ENCODE data around the gene STX1A. TPM values are rescaled to one million over a fixed set of nuclear protein-coding genes. Genes with fewer than 3 reads are reported as not detected.

The STX1A gene
- total RNA-seq, 1 experiment from 2014 or later: 20.4 TPM

GRCh38 chr7:73669858-73670385 lies 49.5 kb downstream of the STX1A start (continued):
- no peak for TF ChIP-seq NR1H2 (CRISPR knock-in tag; IDR thresholded peaks at IDR 0.05)

GRCh38 chr7:73669288-73669701 lies 50.2 kb downstream of the STX1A start:
- Mint-ChIP-seq H3K4me3 (peak overlapping the region; percentile 75), H3K27ac (no peak overlapping the region), H3K27me3 (ENCODE audit: low read depth) (peaks cover 19% of the 10 kb centered on the region), H3K36me3 (no peaks in the 10 kb centered on the region), H3K4me1 (peaks cover 38% of the 10 kb centered on the region), H3K9me3 (no peaks in the 10 kb centered on the region)
- ChIA-PET POLR2A (interaction anchor here (0.6 to 1.0 kb wide), 2 partner anchors 45 to 48 kb away, joined by 3 to 5 read pairs; partner anchors contain the start of gene MLXIPL), CTCF (interaction anchor here (0.6 to 6.1 kb wide), 13 partner anchors 23 to 172 kb away, joined by 3 to 93 read pairs (median 6); partner anchors contain the start of gene MLXIPL)
- DNase-seq (ENCODE audit: low spot score) (no peak), ATAC-seq (no peak)
- TF ChIP-seq ZNF219 (CRISPR knock-in tag; IDR thresholded peaks at IDR 0.05; ENCODE audit: borderline replicate concordance): no peak
- TF ChIP-seq ZNF121 (CRISPR knock-in tag; IDR thresholded peaks at IDR 0.05): peak; percentile 81

GRCh38 chr7:73668886-73669230 lies 50.6 kb downstream of the STX1A start:
- Mint-ChIP-seq H3K9me3 (no peaks in the 10 kb centered on the region), H3K27me3 (ENCODE audit: low read depth) (peaks cover 23% of the 10 kb centered on the region), H3K27ac (no peak overlapping the region), H3K36me3 (no peaks in the 10 kb centered on the region), H3K4me1 (peaks cover 41% of the 10 kb centered on the region), H3K4me3 (peak overlapping the region; percentile 75)
- no peak for ATAC-seq
- DNase-seq (ENCODE audit: low spot score): no peak
- TF ChIP-seq ZSCAN18 (CRISPR knock-in tag; IDR thresholded peaks at IDR 0.05): no peak
- TF ChIP-seq NFYB (CRISPR knock-in tag; conservative IDR thresholded peaks at IDR 0.05; ENCODE audit: low read depth): no peak
- POLR2A ChIA-PET: interaction anchor here (1.0 kb wide), 1 partner anchor 44 kb away, joined by 3 read pairs; the partner anchor contains the start of gene MLXIPL
- CTCF ChIA-PET: interaction anchor here (0.6 to 6.1 kb wide), 14 partner anchors 22 to 172 kb away, joined by 3 to 93 read pairs (median 6); partner anchors contain the start of gene MLXIPL

GRCh38 chr7:73668103-73668885 lies 51.2 kb downstream of the STX1A start:
- ATAC-seq (no peak), DNase-seq (ENCODE audit: low spot score) (no peak)
- POLR2A ChIA-PET: interaction anchor here (0.5 kb wide), 1 partner anchor 71 kb away, joined by 3 read pairs; no protein-coding TSS in a partner anchor
- H3K27ac Mint-ChIP-seq: no peak overlapping the region
- peaks cover 41% of the 10 kb centered on the region for H3K4me1 Mint-ChIP-seq
- H3K27me3 Mint-ChIP-seq (ENCODE audit: low read depth): peaks cover 27% of the 10 kb centered on the region
- H3K4me3 Mint-ChIP-seq: peak overlapping the region; percentile 75
- H3K36me3 Mint-ChIP-seq: no peaks in the 10 kb centered on the region
- CTCF ChIA-PET: interaction anchor here (0.6 to 6.1 kb wide), 25 partner anchors 8 to 173 kb away, joined by 3 to 93 read pairs (median 5); partner anchors contain the start of genes MLXIPL and TBL2
- H3K9me3 Mint-ChIP-seq: peaks cover under 1% of the 10 kb centered on the region
- TF ChIP-seq MLX (CRISPR knock-in tag; IDR thresholded peaks at IDR 0.05): no peak
- no peak for TF ChIP-seq E2F5 (CRISPR knock-in tag; IDR thresholded peaks at IDR 0.05)
- no peak for TF ChIP-seq ZNF532 (CRISPR knock-in tag; IDR thresholded peaks at IDR 0.05; ENCODE audit: borderline replicate concordance)
- TF ChIP-seq CREB1 (CRISPR knock-in tag; IDR thresholded peaks at IDR 0.05): no peak
- TF ChIP-seq ZNF138 (CRISPR knock-in tag; conservative IDR thresholded peaks at IDR 0.05): no peak
- TF ChIP-seq TEAD4 (CRISPR knock-in tag; IDR thresholded peaks at IDR 0.05): no peak
- no peak for TF ChIP-seq SOX15 (CRISPR knock-in tag; IDR thresholded peaks at IDR 0.05)
- no peak for TF ChIP-seq ZNF232 (CRISPR knock-in tag; IDR thresholded peaks at IDR 0.05)
- TF ChIP-seq ZNF121 (CRISPR knock-in tag; IDR thresholded peaks at IDR 0.05): no peak
- TF ChIP-seq JAZF1 (CRISPR knock-in tag; IDR thresholded peaks at IDR 0.05): no peak
- no peak for TF ChIP-seq ATF2 (CRISPR knock-in tag; IDR thresholded peaks at IDR 0.05; ENCODE audit: borderline replicate concordance, low read depth)
- no peak for TF ChIP-seq CBFB (CRISPR knock-in tag; IDR thresholded peaks at IDR 0.05; ENCODE audit: low read depth)
- TF ChIP-seq FOXK1 (CRISPR knock-in tag; IDR thresholded peaks at IDR 0.05): no peak
- TF ChIP-seq ATF1 (CRISPR knock-in tag; IDR thresholded peaks at IDR 0.05): no peak
